ENCODE measurements around the gene CCDC127.

GRCh38 chr5:190366-191035, 27.5 kb downstream of the CCDC127 start:
- no peak for TF ChIP-seq CTCF (IDR thresholded peaks at IDR 0.05; ENCODE audit: low read depth, low read length, missing input control)
- no peak for TF ChIP-seq HNF4G (IDR thresholded peaks at IDR 0.05)
- no peak for TF ChIP-seq ZBTB33 (IDR thresholded peaks at IDR 0.05)
- TF ChIP-seq YY1 (IDR thresholded peaks at IDR 0.05), result no peak
- no peak for TF ChIP-seq MAX (IDR thresholded peaks at IDR 0.05)
- TF ChIP-seq REST (IDR thresholded peaks at IDR 0.05), result no peak
- no peak for TF ChIP-seq SP1 (IDR thresholded peaks at IDR 0.05)
- no peak for TF ChIP-seq TAF1 (conservative IDR thresholded peaks at IDR 0.05)
- no peak for TF ChIP-seq GABPA (IDR thresholded peaks at IDR 0.05 in 1 of 2, conservative IDR thresholded peaks at IDR 0.05 in 1 of 2)
- TF ChIP-seq FOXA1 (IDR thresholded peaks at IDR 0.05), result no peak
- TF ChIP-seq JUND (IDR thresholded peaks at IDR 0.05), result no peak
- TF ChIP-seq RXRA (IDR thresholded peaks at IDR 0.05), result no peak
- TF ChIP-seq RAD21 (IDR thresholded peaks at IDR 0.05), result no peak
- TF ChIP-seq EGR1 (IDR thresholded peaks at IDR 0.05; ENCODE audit: low read depth in 2 of 2), result no peak
